Prostate gland (tissue), 2 donors: ENCODE measurements around the gene LCN10. TPM values are rescaled to one million over a fixed set of nuclear protein-coding genes. Genes with fewer than 3 reads are reported as not detected.
A peak's percentile ranks its signal among the peaks of the same experiment; 100 is the strongest.

Experiments used
- DNase-seq: peaks from one replicate; pipeline ENCODE4 v3.0.0-alpha.2; 2019; ENCODE audit warnings: low spot score
- H3K27ac ChIP-seq, 2 donors: fragments of 200-600 bp; sonication (generic); 2 replicates each; pipeline ENCODE4 v1.5.1; 2017 to 2019
- H3K27me3 ChIP-seq: fragments of 200-600 bp; sonication (generic); replicated peaks from 2 replicates; pipeline ENCODE4 v1.5.1; 2019; ENCODE audit not compliant: insufficient read depth
- H3K36me3 ChIP-seq, 2 donors: fragments of 200-600 bp; sonication (generic); 1 replicate in 1 of 2; 2 replicates in 1 of 2; pipeline versions ENCODE4 v1.5.1 to v1.8.1; 2017 to 2019
- H3K4me1 ChIP-seq: fragments of 200-600 bp; sonication (generic); replicated peaks from 2 replicates; pipeline ENCODE4 v1.5.1; 2019
- H3K4me3 ChIP-seq, 2 donors: fragments of 200-600 bp; sonication (generic); 2 replicates each; pipeline ENCODE4 v1.5.1; 2017 to 2019
- H3K9me3 ChIP-seq: fragments of 200-600 bp; sonication (generic); 2 replicates; pipeline ENCODE4 v1.5.1; 2017
- POLR2A ChIP-seq: fragments of 450-650 bp; IDR thresholded peaks from one replicate; pipeline ENCODE4 v1.6.1; 2016; ENCODE audit warnings: antibody characterized with exemption, mild to moderate bottlenecking
- POLR2AphosphoS5 ChIP-seq: sonication (generic); formaldehyde crosslinking; IDR thresholded peaks from one replicate; pipeline ENCODE4 v1.6.1; 2017; ENCODE audit warnings: antibody characterized with exemption
- WGBS: methylation state at CpG from one replicate; pipeline ENCODE4 v1.1.5; 2018; 5-methylcytosine and 5-hydroxymethylcytosine counted together
- intact Hi-C: fragments of 100-400 bp; cut with DNase I; formaldehyde crosslinking; loops from one replicate; pipeline ENCODE4 v1.14.2; 2022
- microRNA-seq: library from miRNA; unstranded; fragments of <30 nt; microRNA quantifications from one replicate; pipeline ENCODE4, GENCODE V29; 2016
- small RNA-seq, 2 donors: library from RNA; depleted of rRNA; stranded (forward); fragments of <200 nt; gene quantifications; one replicate each; pipeline ENCODE3, GENCODE V24; 2016
- total RNA-seq, 2 donors: library from RNA; depleted of rRNA; stranded (reverse); fragments of >200 nt; gene quantifications; one replicate each; pipeline ENCODE4 v1.1.0, GENCODE V29; 2016
- TF ChIP-seq, protein P1 (sequence below), 4 experiments: fragments of 200-600 bp in 2 of 4; fragments of 450-650 bp in 2 of 4; sonication (generic) in 2 of 4; IDR thresholded peaks; 1 replicate in 3 of 4; 2 replicates in 1 of 4; pipeline ENCODE4 v1.5.1; 2016 to 2019; ENCODE audit warnings: antibody characterized with exemption in 4 of 4, mild to moderate bottlenecking in 2 of 4, moderate library complexity in 2 of 4

LCN10 gene
- total RNA-seq, 2 donors from 2014 or later: 3.9 to 14.8 TPM

DNA sequence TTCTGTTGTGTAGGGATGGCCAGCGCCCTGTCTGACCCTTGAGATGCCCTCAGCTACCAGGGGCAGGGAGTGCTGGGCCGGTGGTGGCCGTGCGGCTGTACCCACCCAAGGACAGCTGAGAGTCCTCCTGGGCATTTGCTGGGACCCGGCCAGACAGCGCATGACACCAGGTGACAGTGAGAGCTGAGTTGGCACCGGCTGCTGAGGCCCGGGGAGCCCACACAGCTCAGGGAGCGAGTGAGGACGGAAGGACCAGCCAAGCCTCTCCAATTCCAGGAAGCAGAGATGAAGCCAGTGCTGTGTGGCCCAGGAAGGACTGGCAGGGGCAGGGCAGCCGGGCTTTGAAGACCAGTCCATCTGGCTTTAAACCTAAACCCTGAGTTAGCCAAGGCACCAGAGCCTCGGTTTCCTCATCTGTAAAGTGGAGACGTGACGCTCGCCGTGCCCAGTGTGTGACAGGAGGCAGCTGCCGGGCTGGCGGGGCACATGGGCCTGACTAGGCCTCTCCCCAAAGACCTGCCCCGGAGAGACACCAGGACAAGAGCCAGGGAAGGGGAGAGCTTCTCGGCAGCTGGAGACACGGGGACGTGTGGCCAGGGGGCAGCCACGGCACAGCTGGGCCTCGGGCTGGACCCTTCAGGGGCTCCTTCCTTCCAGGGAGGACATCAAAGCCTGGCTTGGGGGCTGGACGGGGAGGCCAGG lies 52.5 kb downstream of the LCN10 start:
- H3K4me3 ChIP-seq: no peak overlapping the region
- H3K27me3 ChIP-seq: no peaks in the 10 kb centered on the region
- no peaks in the 10 kb centered on the region for H3K36me3 ChIP-seq
- H3K27ac ChIP-seq: peak overlapping the region in 1 of 2 donors; percentile 17
- WGBS: 67% methylated on average over 21 of the region's 25 CpGs
- H3K4me1 ChIP-seq: peaks cover 10% of the 10 kb centered on the region
- intact Hi-C loops: loop anchor here (5.0 kb wide), 1 partner anchor 203 kb away; no protein-coding TSS in a partner anchor
- no peaks in the 10 kb centered on the region for H3K9me3 ChIP-seq
- no peak for TF ChIP-seq POLR2AphosphoS5
- no peak for DNase-seq

DNA sequence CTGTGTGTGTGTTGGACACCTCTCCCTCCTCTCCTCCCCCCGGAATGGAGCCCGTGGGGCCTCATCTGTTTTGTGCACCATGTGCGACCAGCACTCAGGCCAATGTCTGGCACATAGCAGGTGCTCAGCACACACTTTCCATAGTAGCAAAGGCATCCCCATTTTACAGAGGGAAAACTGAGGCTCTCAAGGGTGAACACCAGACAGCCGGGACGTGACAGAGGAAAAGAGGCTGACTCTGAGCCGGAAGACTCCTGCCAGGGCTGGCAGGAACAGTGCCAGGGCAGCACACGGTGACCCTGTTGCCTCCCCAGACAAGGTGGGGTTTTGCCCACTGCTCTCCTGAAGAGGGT lies 53.7 kb downstream of the LCN10 start:
- H3K4me3 ChIP-seq: no peak overlapping the region
- WGBS: 81% methylated on average over 7 of the region's 7 CpGs
- no peaks in the 10 kb centered on the region for H3K36me3 ChIP-seq
- DNase-seq: no peak
- no peaks in the 10 kb centered on the region for H3K9me3 ChIP-seq
- TF ChIP-seq, protein P1, sequence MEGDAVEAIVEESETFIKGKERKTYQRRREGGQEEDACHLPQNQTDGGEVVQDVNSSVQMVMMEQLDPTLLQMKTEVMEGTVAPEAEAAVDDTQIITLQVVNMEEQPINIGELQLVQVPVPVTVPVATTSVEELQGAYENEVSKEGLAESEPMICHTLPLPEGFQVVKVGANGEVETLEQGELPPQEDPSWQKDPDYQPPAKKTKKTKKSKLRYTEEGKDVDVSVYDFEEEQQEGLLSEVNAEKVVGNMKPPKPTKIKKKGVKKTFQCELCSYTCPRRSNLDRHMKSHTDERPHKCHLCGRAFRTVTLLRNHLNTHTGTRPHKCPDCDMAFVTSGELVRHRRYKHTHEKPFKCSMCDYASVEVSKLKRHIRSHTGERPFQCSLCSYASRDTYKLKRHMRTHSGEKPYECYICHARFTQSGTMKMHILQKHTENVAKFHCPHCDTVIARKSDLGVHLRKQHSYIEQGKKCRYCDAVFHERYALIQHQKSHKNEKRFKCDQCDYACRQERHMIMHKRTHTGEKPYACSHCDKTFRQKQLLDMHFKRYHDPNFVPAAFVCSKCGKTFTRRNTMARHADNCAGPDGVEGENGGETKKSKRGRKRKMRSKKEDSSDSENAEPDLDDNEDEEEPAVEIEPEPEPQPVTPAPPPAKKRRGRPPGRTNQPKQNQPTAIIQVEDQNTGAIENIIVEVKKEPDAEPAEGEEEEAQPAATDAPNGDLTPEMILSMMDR (IDR thresholded peaks at IDR 0.05): no peak
- no peak overlapping the region for H3K27ac ChIP-seq
- H3K27me3 ChIP-seq: no peaks in the 10 kb centered on the region
- intact Hi-C loops: no loop called here
- peaks cover 10% of the 10 kb centered on the region for H3K4me1 ChIP-seq

DNA sequence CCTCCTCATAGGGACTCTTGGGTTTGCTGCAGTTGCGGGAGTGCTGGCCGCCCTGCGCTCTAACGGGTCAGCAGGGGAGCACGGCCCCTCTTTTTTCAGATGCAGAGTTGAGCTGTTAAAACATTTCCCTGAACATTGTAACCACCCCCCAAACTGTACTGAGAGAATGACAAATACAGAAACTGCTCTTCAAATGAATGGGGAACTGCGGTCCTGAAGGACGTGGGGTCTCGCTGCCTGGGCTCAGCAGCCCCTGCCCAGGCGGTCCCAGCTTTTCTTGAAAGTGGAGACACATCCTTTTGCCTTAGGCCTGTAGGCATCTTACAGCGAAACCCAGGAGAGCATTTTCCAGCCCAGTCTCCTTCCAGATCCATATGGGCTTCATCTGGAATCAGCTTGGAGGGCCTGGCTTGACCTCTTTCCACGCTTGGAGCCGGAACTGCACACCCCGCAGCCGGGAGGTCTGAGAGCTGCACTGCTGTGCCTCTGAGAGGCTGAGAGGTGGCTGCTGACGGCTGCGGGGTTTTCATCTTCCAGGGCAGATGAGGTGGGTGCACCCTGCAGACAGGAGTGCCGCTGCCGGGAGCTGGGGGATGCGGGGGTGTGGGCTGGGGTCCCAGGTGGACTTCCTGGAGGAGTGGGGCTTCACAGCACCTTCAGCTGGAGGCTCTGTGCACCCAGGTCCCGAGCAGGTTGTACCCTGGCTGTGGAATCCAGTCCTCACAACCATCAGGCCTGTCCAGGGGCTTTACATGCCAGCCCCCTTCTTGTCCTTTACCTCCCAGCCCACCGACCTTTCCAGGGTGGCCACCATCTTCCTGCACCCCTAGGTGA lies 54.2 kb downstream of the LCN10 start:
- WGBS: 63% methylated on average over 20 of the region's 21 CpGs
- Histone ChIP-seq H3K27ac (no peak overlapping the region), H3K9me3 (no peaks in the 10 kb centered on the region), H3K4me1 (peaks cover 10% of the 10 kb centered on the region), H3K27me3 (no peaks in the 10 kb centered on the region), H3K4me3 (no peak overlapping the region), H3K36me3 (no peaks in the 10 kb centered on the region)
- TF ChIP-seq POLR2AphosphoS5: no peak
- TF ChIP-seq, protein P1 (IDR thresholded peaks at IDR 0.05): no peak
- no peak for TF ChIP-seq POLR2A
- intact Hi-C loops: no loop called here
- DNase-seq: no peak

Small RNAs within 50 kb of the gene (microRNA-seq; reads per million reads assigned to microRNA genes)
- not detected for gene MIR6722

Small RNAs within 50 kb of the gene (small RNA-seq; reads per million reads assigned to genes)
- gene ATP6V1G1P3 (0 reads per million in 2 donors), gene MIR6722 (0 reads per million in 2 donors)

Other genes starting within 250 kb of the LCN10 start
- gene NOTCH1, start 196.9 kb downstream of the LCN10 start, total RNA-seq: 10 to 100 TPM; 38.0 to 63.3 TPM
- 100 to 1,000 TPM in 1 of 2 donors, 10 to 100 TPM in 1; 49.3 to 118 TPM for gene EGFL7, start 80.0 kb downstream of the LCN10 start, total RNA-seq
- 10 to 100 TPM; 44.9 to 50.0 TPM for gene AGPAT2, start 55.5 kb downstream of the LCN10 start, total RNA-seq
- gene DIPK1B, start 30.4 kb downstream of the LCN10 start, total RNA-seq: 10 to 100 TPM; 18.9 to 27.8 TPM
- gene LCN6, start 5.6 kb upstream of the LCN10 start, total RNA-seq: 10 to 100 TPM in 1 of 2 donors, 1 to 10 TPM in 1; 7.8 to 16.2 TPM
- gene LCN8, start 15.3 kb upstream of the LCN10 start, total RNA-seq: not detected
- under 1 TPM in 1 of 2 donors, not detected in 1; 0.40 TPM for gene LCN15, start 21.6 kb upstream of the LCN10 start, total RNA-seq
- 100 to 1,000 TPM; 181 to 335 TPM for gene TMEM141, start 48.4 kb upstream of the LCN10 start, total RNA-seq
- gene CCDC183, start 53.4 kb upstream of the LCN10 start, total RNA-seq: 10 to 100 TPM in 1 of 2 donors, 1 to 10 TPM in 1; 9.5 to 45.0 TPM
- gene RABL6, start 65.0 kb upstream of the LCN10 start, total RNA-seq: 100 to 1,000 TPM in 1 of 2 donors, 10 to 100 TPM in 1; 76.6 to 124 TPM
- 10 to 100 TPM in 1 of 2 donors, 1 to 10 TPM in 1; 3.6 to 10.1 TPM for gene AJM1, start 99.5 kb upstream of the LCN10 start, total RNA-seq
- 100 to 1,000 TPM; 139 to 212 TPM for gene PHPT1, start 106.5 kb upstream of the LCN10 start, total RNA-seq
- gene MAMDC4, start 109.4 kb upstream of the LCN10 start, total RNA-seq: 10 to 100 TPM in 1 of 2 donors, 1 to 10 TPM in 1; 5.2 to 17.7 TPM
- gene EDF1, start 123.4 kb upstream of the LCN10 start, total RNA-seq: 100 to 1,000 TPM; 399 to 528 TPM
- 10 to 100 TPM; 23.6 to 24.2 TPM for gene TRAF2, start 143.6 kb upstream of the LCN10 start, total RNA-seq
- gene FBXW5, start 201.8 kb upstream of the LCN10 start, total RNA-seq: 100 to 1,000 TPM; 199 to 304 TPM
- not detected for gene C8G, start 202.3 kb upstream of the LCN10 start, total RNA-seq
- gene LCN12, start 209.3 kb upstream of the LCN10 start, total RNA-seq: 10 to 100 TPM in 1 of 2 donors, 1 to 10 TPM in 1; 4.1 to 13.7 TPM
- 1,000 to 10,000 TPM in 1 of 2 donors, 10 to 100 TPM in 1; 59.4 to 5,242 TPM for gene PTGDS, start 234.6 kb upstream of the LCN10 start, total RNA-seq
- gene LCNL1, start 240.1 kb upstream of the LCN10 start, total RNA-seq: 10 to 100 TPM in 1 of 2 donors, under 1 TPM in 1; 0.41 to 22.5 TPM
- 10 to 100 TPM; 61.6 to 71.8 TPM for gene PAXX, start 249.5 kb upstream of the LCN10 start, total RNA-seq